ENCODE measurements around the gene VIPR2.
"Not testable (repeated sequence)": the region's sequence is repeated elsewhere in the genome, so short reads cannot be mapped to it uniquely, and the experiment has no call there.

Gene VIPR2

DNA sequence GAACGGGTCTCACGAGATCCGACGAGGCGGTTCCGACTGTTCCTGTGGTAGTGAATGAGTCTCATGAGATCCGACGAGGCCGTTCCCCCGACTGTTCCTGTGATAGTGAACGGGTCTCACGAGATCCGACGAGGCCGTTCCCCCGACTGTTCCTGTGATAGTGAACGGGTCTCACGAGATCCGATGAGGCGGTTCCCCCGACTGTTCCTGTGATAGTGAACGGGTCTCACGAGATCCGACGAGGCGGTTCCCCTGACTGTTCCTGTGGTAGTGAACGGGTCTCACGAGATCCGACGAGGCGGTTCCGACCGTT is 43.6 kb downstream of the VIPR2 start:
- DNase-seq, result not testable (repeated sequence)

DNA sequence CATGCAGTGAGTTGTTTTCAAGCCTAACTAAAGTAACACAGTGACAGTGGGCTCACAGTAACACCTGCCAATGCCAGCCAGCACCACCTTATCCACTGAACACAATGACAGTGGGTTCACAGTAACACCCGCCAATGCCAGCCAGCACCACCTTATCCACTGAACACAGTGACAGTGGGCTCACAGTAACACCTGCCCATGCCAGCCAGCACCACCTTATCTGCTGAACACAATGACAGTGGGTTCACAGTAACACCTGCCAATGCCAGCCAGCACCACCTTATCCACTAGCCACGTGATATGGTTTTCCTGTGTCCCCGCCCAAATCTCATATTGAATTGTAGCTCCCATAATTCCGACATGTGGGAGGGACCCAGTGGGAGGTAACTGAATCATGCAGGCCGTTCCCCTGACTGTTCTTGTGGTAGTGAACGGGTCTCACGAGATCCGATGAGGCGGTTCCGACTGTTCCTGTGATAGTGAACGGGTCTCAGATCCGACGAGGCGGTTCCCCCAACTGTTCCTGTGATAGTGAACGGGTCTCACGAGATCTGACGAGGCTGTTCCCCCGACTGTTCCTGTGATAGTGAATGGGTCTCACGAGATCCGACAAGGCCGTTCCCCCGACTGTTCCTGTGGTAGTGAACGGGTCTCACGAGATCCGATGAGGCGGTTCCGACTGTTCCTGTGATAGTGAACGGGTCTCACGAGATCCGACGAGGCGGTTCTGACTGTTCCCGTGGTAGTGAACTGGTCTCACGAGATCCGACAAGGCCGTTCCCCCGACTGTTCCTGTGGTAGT is 44.2 kb downstream of the VIPR2 start:
- DNase-seq, result not testable (repeated sequence)

DNA sequence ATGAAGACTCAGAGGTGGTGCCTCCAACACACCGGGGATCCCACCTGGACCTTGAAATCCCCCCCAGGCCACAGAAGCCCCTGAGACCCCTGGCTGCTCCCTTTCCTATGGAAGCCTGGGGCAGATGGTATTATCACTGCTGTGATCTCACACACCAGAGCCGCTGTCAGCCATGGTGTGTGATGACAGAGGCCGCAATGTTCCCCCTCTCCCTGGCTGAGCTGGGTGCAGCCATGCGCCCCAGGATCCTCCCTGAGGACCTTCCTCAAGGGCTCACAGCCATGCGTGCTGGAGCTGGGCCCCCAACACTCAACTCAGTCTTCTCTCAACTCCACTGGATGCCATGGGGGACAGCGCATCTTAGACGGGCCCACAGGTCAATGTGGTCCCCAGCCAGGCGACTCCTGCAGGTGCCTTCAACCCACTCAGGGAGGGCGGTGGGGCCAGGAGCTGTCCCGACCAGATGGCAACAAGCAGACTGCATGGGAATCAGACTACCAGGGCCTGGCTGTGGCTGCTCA is 44.9 kb downstream of the VIPR2 start:
- DNase-seq, result no peak

DNA sequence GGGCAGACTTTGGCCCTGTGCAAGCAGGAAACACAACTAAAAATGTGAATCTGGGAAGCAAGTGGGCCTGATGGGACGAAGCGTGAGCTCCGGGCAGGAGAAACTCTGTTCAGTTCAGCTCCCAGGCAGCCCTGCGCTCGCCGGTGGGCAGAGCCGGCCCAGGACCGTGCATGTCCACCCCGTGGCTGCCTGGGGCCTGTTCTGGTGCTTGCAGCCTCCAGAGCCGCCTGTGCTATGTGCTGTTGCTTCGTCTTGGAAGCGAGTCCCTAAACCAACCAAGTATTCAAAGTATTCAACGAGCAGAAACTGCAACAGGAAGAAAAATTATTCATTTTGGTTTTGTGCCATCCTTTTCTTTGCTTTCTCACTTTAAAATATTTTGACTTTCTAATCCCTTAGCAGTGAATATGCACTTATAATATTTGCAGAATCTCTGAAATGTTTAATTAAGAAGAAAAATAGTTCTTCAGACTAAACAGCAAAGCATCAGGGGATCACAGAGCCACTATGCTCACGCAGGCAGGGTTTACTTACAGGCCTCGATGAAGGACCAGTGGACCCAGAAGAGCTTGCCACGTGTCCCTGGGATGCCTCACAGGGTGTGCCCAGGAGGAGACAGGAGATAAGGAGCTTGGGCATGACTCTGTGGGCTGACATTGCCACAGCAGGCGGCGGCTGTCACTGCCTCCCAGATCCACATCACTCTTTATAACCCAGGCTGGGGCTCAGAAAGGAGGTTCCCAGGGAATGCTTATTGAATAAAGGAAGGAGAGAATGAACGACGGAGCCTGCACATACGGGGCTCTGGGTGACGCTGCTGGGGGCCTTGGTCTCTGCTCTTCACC is 45.6 kb downstream of the VIPR2 start:
- no peak for DNase-seq

DNA sequence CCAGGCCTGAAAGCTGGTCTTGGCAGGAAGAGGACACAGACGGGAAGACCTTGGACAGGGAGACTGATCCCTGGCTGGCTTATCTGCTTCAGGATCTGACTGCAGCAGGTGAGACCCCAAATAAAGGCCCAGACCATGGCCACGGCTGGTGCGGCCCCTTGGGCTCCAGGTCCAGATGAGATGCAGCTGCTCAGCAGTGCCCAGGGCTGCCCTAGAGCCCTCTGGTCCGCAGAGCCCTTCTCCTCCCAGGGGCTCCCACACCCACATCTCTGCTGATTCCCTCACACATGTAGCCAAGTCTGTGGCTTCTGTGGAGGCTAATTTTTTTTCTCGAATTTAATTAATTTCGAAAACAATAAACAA is 46.3 kb downstream of the VIPR2 start:
- DNase-seq, result no peak

DNA sequence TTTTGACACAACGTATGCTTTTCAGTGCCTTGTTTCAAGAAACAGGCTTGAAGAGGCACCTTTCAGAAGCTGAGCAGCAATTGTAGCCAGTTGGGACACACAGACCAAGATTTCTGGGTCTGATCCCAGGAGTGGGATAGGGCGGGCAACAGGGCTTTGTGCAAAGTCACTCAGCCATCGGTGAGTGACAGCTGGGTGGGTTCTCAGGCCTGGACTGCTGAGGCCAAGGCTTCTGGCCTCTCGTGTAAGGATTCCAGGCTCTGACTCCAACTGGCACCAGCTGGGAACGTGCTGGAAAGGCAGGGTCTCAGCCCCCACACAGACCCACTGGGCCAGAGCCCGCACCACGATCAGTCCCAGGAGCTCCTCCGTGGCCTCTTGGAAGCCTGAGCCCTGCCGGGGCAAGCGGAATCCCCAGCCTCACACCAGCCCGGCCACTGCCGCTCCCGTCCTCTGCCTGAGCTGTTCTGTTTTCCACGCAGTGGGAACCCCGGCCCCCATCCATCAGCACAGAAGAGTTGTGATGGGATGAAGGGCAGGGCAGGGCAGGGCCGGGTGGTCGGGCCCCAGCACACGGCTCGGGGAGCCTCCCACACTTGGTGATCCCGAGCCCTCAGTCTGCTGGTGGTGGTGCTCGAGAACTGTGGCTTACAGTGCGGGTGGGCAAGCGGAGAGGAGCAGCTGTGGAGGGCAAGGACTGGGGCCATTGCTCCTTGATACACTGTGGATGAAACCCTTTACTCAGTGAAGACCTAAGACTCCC is 46.8 kb downstream of the VIPR2 start:
- DNase-seq, result no peak

DNA sequence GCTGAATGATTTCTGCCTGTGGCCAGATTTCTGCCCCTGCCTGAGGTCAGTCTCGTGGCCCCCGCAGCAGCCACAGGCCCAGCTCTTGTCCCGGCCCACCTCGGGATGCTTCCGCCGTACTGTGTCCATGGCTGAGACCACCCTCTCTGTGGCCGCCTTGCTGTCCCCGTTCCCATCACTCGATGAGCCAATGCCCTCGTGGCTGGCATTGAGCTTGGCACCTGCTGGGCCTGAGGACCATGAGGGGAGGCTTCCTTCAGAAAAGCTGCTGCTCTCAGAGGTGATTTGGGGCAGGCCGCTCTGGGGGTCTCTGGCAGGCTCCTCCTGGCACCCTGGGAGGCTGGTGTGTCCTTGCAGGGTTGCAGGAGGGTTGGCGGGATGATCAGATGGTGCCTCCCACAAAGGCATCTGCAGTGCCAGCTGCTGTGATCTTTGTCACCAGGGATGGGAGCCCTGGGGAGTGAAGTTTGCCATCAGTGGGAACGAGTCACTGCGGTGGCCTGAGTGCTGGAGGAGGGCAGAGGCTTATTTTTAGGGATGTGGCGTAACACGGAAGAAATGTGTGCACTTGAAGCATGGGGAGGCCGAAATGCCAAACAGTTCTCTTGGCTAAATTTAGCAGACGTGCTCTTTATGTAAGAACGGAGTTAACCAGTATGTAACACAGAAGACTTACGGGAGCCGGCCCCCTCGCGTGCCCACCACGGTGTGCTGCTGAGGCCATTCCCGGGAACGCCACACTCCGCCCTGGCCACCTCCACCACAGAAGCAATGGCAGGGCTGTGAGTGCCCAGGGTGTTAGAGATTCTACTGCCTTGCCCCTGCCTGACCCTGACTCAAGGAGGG is 47.7 kb downstream of the VIPR2 start:
- DNase-seq, result no peak

DNA sequence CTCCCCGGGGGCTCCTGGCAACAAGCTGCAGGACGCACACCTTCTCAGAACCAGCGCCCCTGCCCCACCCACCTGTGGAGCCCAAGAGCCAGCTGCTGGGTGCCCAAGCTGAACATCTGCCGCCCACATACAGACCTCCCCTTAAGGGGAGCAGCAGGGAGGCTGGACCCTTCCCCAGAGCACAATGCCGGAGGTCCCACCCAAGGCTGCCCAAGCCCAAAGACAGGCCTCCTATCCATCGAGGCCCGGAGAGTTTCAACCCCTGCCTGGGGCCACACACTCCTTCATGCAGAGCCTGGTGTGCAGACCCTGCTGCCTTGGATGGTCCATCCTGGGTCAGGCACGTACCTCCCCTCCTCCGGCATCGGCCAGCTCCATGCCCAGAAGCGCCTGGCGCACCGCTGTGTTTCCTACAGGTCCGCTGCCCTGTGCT is 48.7 kb downstream of the VIPR2 start:
- DNase-seq, result no peak

DNA sequence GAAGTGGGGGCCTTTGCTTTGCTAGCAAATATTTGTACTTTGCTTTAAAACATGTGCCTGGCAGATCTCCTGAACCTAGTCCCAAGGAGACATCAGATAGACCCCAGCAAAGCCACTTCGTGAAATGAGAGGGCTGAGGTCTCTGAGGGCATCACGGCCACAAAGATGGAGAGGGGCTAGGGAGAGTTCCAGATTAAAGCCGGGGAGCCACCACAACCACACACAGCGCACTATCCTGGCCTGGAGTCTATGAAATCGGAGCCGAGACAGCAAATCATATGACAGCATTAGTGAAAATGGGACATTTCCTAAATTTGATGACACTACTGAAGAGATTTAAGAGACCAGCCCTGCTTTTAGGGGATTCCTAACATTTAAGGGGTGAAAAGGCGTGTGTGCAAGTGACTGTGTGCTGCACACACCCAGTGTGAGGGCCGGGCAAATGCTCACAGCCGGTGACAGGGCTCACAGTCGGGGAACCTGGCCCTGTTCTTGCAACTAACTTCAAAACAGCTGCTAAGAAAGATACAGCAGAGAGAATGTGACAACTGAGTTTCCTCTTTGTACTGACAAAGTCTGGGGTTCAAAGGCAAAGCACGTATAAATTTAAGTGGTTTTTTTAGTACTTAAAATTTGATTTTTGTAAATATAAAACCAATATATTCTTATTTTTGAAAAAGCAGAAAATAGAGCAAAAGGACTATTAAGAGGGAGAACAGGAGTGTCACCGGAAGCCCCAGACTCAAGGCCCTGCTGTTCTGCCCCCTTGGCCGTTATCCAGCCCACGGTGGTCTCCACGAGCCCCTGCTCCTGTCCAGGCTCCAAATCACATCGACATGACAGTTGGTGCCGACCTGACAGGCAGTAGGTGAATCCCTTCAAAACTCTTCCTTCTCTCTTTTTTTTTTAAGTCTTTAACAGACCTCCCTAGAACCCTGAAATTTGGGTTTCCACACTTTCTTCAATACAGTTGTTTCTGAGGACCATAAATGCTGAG is 49.5 kb downstream of the VIPR2 start:
- no peak for DNase-seq

DNA sequence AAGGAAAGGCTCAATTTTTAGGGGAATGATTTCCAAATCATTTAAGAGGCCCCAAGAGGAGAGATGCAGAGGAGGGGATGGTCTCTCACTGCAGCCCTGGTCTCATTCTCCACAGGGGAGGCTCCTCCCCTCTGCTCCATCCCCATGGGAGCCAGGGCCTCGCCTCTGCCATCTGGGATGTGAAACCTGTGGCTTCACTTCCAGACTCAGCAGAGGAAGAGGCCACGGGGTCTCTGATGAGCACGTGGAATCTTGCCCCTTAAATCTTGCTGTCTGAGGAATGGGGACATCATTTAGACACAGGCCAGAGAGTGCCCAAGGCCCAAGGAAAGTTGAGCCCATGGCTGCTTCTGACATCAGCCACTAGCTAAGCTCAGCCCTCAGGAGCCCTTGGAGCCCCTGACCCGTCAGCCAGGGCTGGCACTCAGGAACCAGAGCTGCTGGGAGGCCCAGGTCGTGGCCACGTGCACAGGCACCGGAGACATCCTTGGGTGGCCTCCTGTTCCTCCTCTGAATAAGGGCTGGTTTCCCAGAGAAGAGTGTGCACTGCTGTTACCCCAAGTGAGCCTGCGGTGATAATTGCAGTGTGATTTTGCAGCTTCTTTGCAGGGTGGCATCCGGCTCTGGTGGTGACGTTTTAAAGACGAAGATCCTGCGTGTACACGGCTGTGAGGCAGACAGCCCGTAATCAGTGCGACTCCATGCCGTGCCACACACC is 50.5 kb downstream of the VIPR2 start:
- peak; percentile 6 for DNase-seq

DNA sequence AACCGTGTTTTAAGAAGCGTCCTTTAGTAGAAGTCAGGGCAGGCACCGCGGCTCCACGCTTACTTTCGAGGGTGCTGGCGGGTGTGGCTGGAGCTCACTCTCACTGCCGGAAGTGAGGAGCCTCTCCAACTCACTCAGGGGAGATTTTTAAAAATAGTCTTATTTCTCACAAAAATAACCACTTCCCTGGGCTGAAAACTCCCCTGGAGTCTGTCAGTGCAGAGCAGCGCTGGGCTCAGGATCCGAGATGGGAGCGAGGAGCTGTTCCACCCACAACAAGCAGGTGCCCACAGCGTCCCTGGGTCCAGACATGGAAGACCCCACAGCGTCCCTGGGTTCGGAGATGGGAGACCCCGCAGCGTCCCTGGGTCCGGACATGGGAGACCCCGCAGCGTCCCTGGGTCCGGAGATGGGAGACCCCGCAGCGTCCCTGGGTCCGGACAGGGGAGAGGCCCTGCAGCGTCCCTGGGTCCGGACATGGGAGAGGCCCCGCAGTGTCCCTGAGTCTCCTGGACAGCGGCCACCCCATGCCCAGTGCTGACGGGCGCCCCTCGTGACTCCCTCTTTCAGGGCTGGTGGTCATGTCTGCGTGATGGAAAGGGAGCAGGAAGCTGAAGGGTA is 51.2 kb downstream of the VIPR2 start:
- DNase-seq, result no peak

DNA sequence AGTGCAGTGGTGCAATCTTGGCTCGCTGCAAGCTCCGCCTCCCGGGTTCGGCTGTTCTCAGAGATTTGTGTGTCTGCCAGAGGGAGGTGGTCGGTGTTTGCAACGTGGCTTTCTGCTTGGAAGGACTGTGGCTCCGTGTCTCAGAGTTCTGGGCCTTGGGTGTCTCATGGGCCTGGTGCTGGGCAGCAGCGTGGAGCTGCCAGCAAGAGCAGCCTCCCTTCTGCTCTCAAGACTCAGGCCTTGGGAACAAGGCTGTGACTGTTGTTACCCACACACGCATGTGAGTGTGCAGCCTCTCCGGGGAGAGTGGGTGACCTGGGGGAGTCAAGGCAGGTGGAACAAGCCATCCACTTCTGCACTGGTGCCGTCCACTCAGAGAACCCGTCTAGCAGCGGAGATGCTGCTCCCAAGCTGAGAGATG is 52.0 kb downstream of the VIPR2 start:
- DNase-seq, result no peak

DNA sequence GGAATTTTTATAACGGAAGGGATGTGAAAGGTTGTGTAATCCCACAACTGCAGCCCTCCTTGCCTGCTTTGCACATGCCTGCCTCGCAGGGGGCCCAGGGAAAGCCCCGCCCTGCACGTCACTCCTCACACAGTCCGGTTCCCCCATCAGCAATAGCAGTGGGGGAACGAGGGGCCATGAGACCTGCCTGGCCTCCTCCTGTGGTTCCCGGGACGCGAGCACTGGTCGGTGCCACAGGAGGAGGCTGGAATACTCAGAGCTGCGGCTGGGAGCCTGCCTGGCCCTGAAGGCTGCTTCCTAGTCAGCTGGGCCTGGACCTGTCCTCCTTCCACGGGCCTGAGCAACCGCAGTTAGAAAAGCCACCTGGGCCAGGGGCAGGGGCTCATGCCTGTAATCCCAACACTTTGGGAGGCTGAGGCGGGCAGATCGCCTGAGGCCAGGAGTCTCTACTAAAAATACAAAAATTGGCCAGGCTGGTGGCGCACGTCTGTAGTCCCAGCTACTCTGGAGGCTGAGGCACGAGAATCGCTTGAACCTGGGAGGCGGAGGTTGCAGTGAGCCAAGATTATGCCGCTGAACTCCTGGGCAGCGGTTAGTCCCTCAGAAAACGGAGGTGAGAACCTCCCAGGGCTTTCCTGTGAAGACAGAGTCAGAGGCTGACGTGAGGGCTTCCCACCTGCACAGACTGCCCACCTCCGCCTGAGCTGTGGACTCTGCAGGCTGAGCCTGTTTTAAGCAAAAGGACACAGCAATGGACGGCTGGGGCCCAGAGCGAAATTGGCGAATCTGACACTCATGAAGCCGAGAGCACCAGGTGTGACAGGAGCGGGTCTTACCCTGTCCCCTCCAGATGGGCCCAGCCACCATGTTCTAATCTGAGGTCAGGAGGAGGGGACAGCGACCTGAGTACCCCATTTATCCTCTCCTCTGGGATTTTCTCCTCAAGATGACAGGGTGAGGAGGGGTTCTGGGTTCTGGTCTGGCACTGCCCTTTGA is 52.9 kb downstream of the VIPR2 start:
- no peak for DNase-seq

DNA sequence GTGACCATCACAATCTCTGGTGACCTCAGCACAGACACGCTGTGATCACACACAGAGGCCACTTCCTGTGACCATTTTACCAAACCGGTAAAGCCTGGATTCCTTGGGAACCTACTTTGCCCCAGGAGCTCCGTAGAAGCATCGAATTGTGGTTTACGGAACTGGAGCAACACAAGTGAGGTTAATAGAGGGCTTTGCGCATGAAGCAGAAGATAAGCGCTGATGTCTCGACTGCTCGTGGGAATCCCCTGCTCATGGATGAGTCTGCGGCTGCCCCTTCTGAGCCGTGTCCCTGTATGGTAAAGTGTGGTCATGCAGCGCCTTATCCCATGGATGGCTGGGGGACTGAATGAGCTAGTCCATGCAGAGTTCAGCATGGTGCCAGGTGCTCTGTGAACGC is 53.6 kb downstream of the VIPR2 start:
- no peak for DNase-seq

DNA sequence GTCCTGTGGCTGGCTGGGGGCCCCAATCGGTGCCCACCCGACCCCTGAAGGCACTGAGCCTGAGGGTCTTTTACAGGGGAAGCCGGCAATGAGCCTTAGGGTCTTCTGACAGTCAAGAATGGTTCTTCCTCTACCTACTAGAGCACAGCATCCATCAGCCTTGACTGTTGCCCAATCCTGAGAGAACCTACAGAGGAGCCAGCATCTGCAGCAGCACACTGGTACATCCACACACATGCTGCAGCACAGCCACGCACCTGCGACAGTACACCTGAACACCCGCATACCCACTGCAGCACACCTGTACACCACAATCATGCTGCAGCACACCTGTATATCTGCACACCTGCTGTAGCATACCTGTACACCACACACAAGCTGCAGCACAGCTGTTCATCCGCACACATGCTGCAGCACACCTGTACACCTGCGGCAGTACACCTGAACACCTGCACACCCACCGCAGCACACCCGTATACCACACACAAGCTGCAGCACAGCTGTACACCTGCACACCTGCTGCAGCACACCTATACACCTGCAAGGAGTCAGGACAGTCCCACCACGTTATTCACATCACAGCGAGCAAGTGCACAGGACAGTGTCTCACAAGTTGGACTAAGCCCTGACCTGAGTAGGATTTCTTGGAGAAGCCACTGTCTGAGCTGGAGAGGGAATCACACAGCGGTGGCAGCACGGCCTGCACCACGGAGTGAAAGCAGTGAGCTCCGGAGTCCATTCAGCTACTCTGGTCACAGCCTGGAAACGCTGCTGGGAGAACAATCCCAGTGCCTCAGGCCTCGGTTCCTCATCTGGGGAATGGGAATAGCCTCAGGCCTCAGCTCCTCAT is 56.4 kb downstream of the VIPR2 start:
- no peak for DNase-seq

DNA sequence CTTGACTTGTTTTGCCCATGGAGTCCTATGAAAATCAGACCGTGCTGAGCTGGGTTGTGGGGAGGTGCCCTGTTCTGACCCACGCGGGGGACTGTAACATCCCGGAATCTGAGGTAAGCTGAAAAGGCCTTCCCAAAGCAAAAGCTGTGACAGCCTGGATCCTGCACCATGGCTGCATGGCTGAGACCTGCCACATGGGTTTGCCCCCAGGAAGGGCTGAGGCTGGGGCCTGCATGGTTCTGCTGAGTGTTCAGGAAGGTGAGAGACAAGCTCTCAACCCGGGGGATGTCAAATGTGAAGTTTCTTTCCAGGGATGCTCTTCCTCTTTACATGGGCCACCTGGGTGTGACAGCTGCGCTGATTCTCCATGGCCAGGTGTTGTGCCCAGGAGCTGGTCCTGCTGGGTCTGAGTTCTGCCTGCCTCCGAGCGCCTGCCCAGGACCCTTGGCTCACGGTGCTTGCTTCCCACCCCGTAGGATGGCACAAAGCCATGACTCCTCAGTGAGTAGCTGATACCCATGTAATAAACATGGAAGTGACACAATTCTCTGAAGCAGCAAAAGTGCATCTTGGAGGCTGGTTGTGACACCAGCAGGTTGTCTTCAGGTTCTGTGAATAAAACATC is 58.3 kb downstream of the VIPR2 start:
- DNase-seq, result no peak
